H9 (cell line): ENCODE measurements around the gene NXPH4. TPM values are rescaled to one million over a fixed set of nuclear protein-coding genes. Genes with fewer than 3 reads are reported as not detected.

Experiments used
- DNase-seq: peaks from one replicate; pipeline ENCODE4 v3.0.0-alpha.2; 2017
- H2AFZ ChIP-seq: one replicate; pipeline ENCODE4 v1.6.1; 2013; ENCODE audit warnings: mild to moderate bottlenecking, low read length, control low read depth, moderate library complexity
- H2AK5ac ChIP-seq: 2 replicates; pipeline ENCODE4 v1.6.1; 2013; ENCODE audit warnings: low read length, control low read depth, mixed read lengths; ENCODE audit not compliant: insufficient read length
- H2BK120ac ChIP-seq: one replicate; pipeline ENCODE4 v1.6.1; 2013; ENCODE audit warnings: low read depth, mild to moderate bottlenecking, low read length, control low read depth, inconsistent platforms; ENCODE audit not compliant: poor library complexity, severe bottlenecking
- H2BK12ac ChIP-seq: 2 replicates; pipeline ENCODE4 v1.6.1; 2013; ENCODE audit warnings: low read length, control low read depth, mixed read lengths, low read depth; ENCODE audit not compliant: insufficient read length
- H2BK15ac ChIP-seq: 2 replicates; pipeline ENCODE4 v1.6.1; 2013; ENCODE audit warnings: low read depth, low read length, control low read depth
- H2BK20ac ChIP-seq: one replicate; pipeline ENCODE4 v1.6.1; 2013; ENCODE audit warnings: low read depth, mild to moderate bottlenecking, low read length, control low read depth, inconsistent platforms; ENCODE audit not compliant: poor library complexity, severe bottlenecking
- H2BK5ac ChIP-seq: 2 replicates; pipeline ENCODE4 v1.6.1; 2013; ENCODE audit warnings: low read length, control low read depth, mixed read lengths; ENCODE audit not compliant: insufficient read length
- H3K14ac ChIP-seq: 2 replicates; pipeline ENCODE4 v1.6.1; 2013; ENCODE audit warnings: low read length, control low read depth; ENCODE audit not compliant: insufficient read depth
- H3K18ac ChIP-seq: 2 replicates; pipeline ENCODE4 v1.6.1; 2013; ENCODE audit warnings: low read depth, mild to moderate bottlenecking, mixed read lengths, low read length, control low read depth; ENCODE audit not compliant: insufficient read length
- H3K23ac ChIP-seq: 2 replicates; pipeline ENCODE4 v1.6.1; 2013; ENCODE audit warnings: low read length, control low read depth, mixed read lengths, low read depth; ENCODE audit not compliant: insufficient read length
- H3K23me2 ChIP-seq: 2 replicates; pipeline ENCODE4 v1.6.1; 2013; ENCODE audit warnings: low read depth, mild to moderate bottlenecking, mixed read lengths, low read length, control low read depth; ENCODE audit not compliant: insufficient read length, poor library complexity, severe bottlenecking
- H3K27ac ChIP-seq: 2 replicates; pipeline ENCODE4 v1.5.1; 2013; ENCODE audit warnings: low read length, control low read depth, mixed read lengths, low read depth; ENCODE audit not compliant: insufficient read length
- H3K27me3 ChIP-seq: 2 replicates; pipeline ENCODE4 v1.6.1; 2013; ENCODE audit warnings: low read length, control low read depth, inconsistent platforms; ENCODE audit not compliant: insufficient read depth
- H3K4ac ChIP-seq: 2 replicates; pipeline ENCODE4 v1.6.1; 2013; ENCODE audit warnings: low read depth, mild to moderate bottlenecking, control low read depth, inconsistent platforms, low read length, moderate library complexity
- H3K4me1 ChIP-seq: 2 replicates; pipeline ENCODE4 v1.6.1; 2013; ENCODE audit warnings: low read length, control low read depth, inconsistent platforms; ENCODE audit not compliant: insufficient read depth
- H3K4me2 ChIP-seq: 2 replicates; pipeline ENCODE4 v1.6.1; 2013; ENCODE audit warnings: low read length, control low read depth, mixed read lengths; ENCODE audit not compliant: insufficient read length, insufficient read depth
- H3K56ac ChIP-seq: 2 replicates; pipeline ENCODE4 v1.6.1; 2013; ENCODE audit warnings: low read depth, mild to moderate bottlenecking, mixed read lengths, low read length, control low read depth; ENCODE audit not compliant: insufficient read length
- H3K79me1 ChIP-seq: 2 replicates; pipeline ENCODE4 v1.6.1; 2013; ENCODE audit warnings: low read depth, mild to moderate bottlenecking, moderate library complexity, low read length, control low read depth, inconsistent platforms; ENCODE audit not compliant: insufficient read depth, poor library complexity, severe bottlenecking
- H3K79me2 ChIP-seq: 2 replicates; pipeline ENCODE4 v1.6.1; 2013; ENCODE audit warnings: low read length, control low read depth, inconsistent platforms; ENCODE audit not compliant: insufficient read depth
- H3K9ac ChIP-seq: 2 replicates; pipeline ENCODE4 v1.6.1; 2013; ENCODE audit warnings: low read length, control low read depth, mixed read lengths; ENCODE audit not compliant: insufficient read length; ENCODE audit errors: extremely low read depth
- H3K9me3 ChIP-seq: one replicate; pipeline ENCODE4 v1.6.1; 2013; ENCODE audit warnings: low read depth, low read length, inconsistent platforms; ENCODE audit not compliant: control insufficient read depth
- H3T11ph ChIP-seq: one replicate; pipeline ENCODE4 v1.6.1; 2013; ENCODE audit warnings: mild to moderate bottlenecking, low read length, control low read depth, inconsistent platforms
- H4K20me1 ChIP-seq: one replicate; pipeline ENCODE4 v1.6.1; 2013; ENCODE audit not compliant: control insufficient read depth, insufficient read length, insufficient read depth
- H4K5ac ChIP-seq: 2 replicates; pipeline ENCODE4 v1.6.1; 2013; ENCODE audit warnings: low read depth, mild to moderate bottlenecking, mixed read lengths, low read length, control low read depth; ENCODE audit not compliant: insufficient read length
- H4K8ac ChIP-seq: replicated peaks from 2 replicates; pipeline ENCODE4 v1.6.1; 2013; ENCODE audit warnings: low read length, control low read depth, mixed read lengths, low read depth; ENCODE audit not compliant: insufficient read length
- H4K91ac ChIP-seq: 2 replicates; pipeline ENCODE4 v1.6.1; 2013; ENCODE audit warnings: low read depth, mild to moderate bottlenecking, moderate library complexity, mixed read lengths, low read length, control low read depth; ENCODE audit not compliant: insufficient read length
- H3K27ac Mint-ChIP-seq, 3 experiments: 2 replicates in 2 of 3; 3 replicates in 1 of 3; pipeline ENCODE4 v1.8.0; 2020 to 2021; ENCODE audit warnings: mixed read lengths in 3 of 3, mild to moderate bottlenecking in 1 of 3, moderate library complexity in 1 of 3
- H3K27me3 Mint-ChIP-seq: 2 replicates; pipeline ENCODE4 v1.8.0; 2021; ENCODE audit warnings: low read depth, mild to moderate bottlenecking, moderate library complexity, mixed read lengths
- H3K36me3 Mint-ChIP-seq, 3 experiments: 2 replicates in 2 of 3; 3 replicates in 1 of 3; pipeline ENCODE4 v1.8.0; 2020 to 2021; ENCODE audit warnings: low read depth in 3 of 3, mixed read lengths in 3 of 3; ENCODE audit not compliant: insufficient read depth in 1 of 3
- H3K4me1 Mint-ChIP-seq, 2 experiments: 2 replicates each; pipeline ENCODE4 v1.8.0; 2020; ENCODE audit warnings: mixed read lengths in 2 of 2
- H3K4me3 Mint-ChIP-seq, 2 experiments: 2 replicates in 1 of 2; 3 replicates in 1 of 2; pipeline ENCODE4 v1.8.0; 2020 to 2021; ENCODE audit warnings: mild to moderate bottlenecking in 2 of 2, mixed read lengths in 2 of 2, moderate library complexity in 1 of 2
- H3K9me3 Mint-ChIP-seq, 2 experiments: 2 replicates in 1 of 2; 3 replicates in 1 of 2; pipeline ENCODE4 v1.8.0; 2020; ENCODE audit warnings: mild to moderate bottlenecking in 2 of 2, mixed read lengths in 2 of 2, moderate library complexity in 1 of 2
- CTCF ChIP-seq: fragments of 200-600 bp; sonication (generic); conservative IDR thresholded peaks from 3 replicates; pipeline ENCODE4 v1.8.0; 2021; ENCODE audit warnings: antibody characterized with exemption, mild to moderate bottlenecking
- WGBS: extraction: QIAGEN DNeasy Blood & Tissue Kit; methylation state at CpG from one replicate; pipeline ENCODE4 v1.1.7; 2013; ENCODE audit warnings: missing lambda C conversion rate, low lambda C conversion rate, mixed read lengths; ENCODE audit not compliant: insufficient read length; ENCODE audit errors: extremely low coverage; 5-methylcytosine and 5-hydroxymethylcytosine counted together
- total RNA-seq: library from RNA; stranded (reverse); gene quantifications from 2 replicates; pipeline ENCODE4 v1.2.1, GENCODE V29; 2021

The NXPH4 gene
- total RNA-seq, 1 experiment from 2014 or later = 2.1 TPM

GRCh38 chr12:57183939-57184725 lies 32.5 kb upstream of the NXPH4 start:
- H3K14ac ChIP-seq = no peak overlapping the region
- WGBS = no CpG with 5 or more reads among the region's 22 CpGs
- H3K36me3 Mint-ChIP-seq = peaks cover 52 to 92% (median 89%) of the 10 kb centered on the region in 3 experiments
- H2BK15ac ChIP-seq = no peak overlapping the region
- H4K5ac ChIP-seq = no peak overlapping the region
- no peaks in the 10 kb centered on the region for H3K79me2 ChIP-seq
- no peaks in the 10 kb centered on the region for H3K23me2 ChIP-seq
- no peak overlapping the region for H2BK120ac ChIP-seq
- no peaks in the 10 kb centered on the region for H4K20me1 ChIP-seq
- no peak for TF ChIP-seq CTCF
- H4K91ac ChIP-seq = no peak overlapping the region
- no peak overlapping the region for H3K27ac ChIP-seq
- peaks cover 4 to 5% of the 10 kb centered on the region in 2 experiments for H3K4me1 Mint-ChIP-seq
- H2AFZ ChIP-seq = no peak overlapping the region
- no peak overlapping the region; a peak in 1 of 5 replicates for H3K4me3 Mint-ChIP-seq
- H3T11ph ChIP-seq = no peak overlapping the region
- H2BK20ac ChIP-seq = no peak overlapping the region
- H3K23ac ChIP-seq = no peak overlapping the region
- DNase-seq = no peak
- no peak overlapping the region for H2AK5ac ChIP-seq
- no peaks in the 10 kb centered on the region for H3K4me1 ChIP-seq
- no peak overlapping the region for H3K4ac ChIP-seq
- H3K18ac ChIP-seq = no peak overlapping the region
- H3K27me3 ChIP-seq = no peaks in the 10 kb centered on the region
- no peak overlapping the region for H2BK12ac ChIP-seq
- no peak overlapping the region for H3K27ac Mint-ChIP-seq
- no peak overlapping the region for H2BK5ac ChIP-seq
- H3K9ac ChIP-seq = no peak overlapping the region
- H3K4me2 ChIP-seq = no peak overlapping the region
- no peak overlapping the region for H3K56ac ChIP-seq
- H3K9me3 ChIP-seq = no peaks in the 10 kb centered on the region
- no peaks in the 10 kb centered on the region for H3K79me1 ChIP-seq
- H4K8ac ChIP-seq = no peak overlapping the region
- no peaks in the 10 kb centered on the region for H3K9me3 Mint-ChIP-seq
- no peaks in the 10 kb centered on the region for H3K27me3 Mint-ChIP-seq
